HL-60 (cell line): Measurements from ENCODE around the gene DBR1.
"Not testable (repeated sequence)": the region's sequence is repeated elsewhere in the genome, so short reads cannot be mapped to it uniquely, and the experiment has no call there.

Source experiments
- DNase-seq, 2 experiments: peaks; one replicate each; pipeline ENCODE4 v3.0.0-alpha.2; 2010 to 2020; ENCODE audit warnings: low read depth in 1 of 2, low spot score in 1 of 2
- H3K27ac ChIP-seq: fragments of 250-450 bp; sonication (Bioruptor Pico); replicated peaks from 2 replicates; pipeline ENCODE4 v1.5.1; 2020; ENCODE audit warnings: mild to moderate bottlenecking, moderate library complexity
- H3K27me3 ChIP-seq: fragments of 250-450 bp; sonication (Bioruptor Pico); 2 replicates; pipeline ENCODE4 v1.5.1; 2021; ENCODE audit warnings: mild to moderate bottlenecking, moderate library complexity; ENCODE audit not compliant: insufficient read depth, poor library complexity, severe bottlenecking
- H3K4me3 ChIP-seq: replicated peaks from 2 replicates; pipeline ENCODE4 v1.5.1; 2011; ENCODE audit warnings: mild to moderate bottlenecking, control low read depth, low read length; ENCODE audit not compliant: insufficient read depth
- GABPA ChIP-seq: IDR thresholded peaks from 2 replicates; pipeline ENCODE4 v1.6.1; 2012; ENCODE audit warnings: low read depth
- POLR2AphosphoS5 ChIP-seq: IDR thresholded peaks from 2 replicates; pipeline ENCODE4 v1.6.1; 2012; ENCODE audit warnings: low read depth
- SPI1 ChIP-seq: IDR thresholded peaks from 2 replicates; pipeline ENCODE4 v1.6.1; 2012; ENCODE audit warnings: low read depth, mild to moderate bottlenecking, borderline replicate concordance
- TF ChIP-seq, protein P1 (sequence below): IDR thresholded peaks from one replicate; pipeline ENCODE4 v1.5.1; 2011; ENCODE audit warnings: low read length, control low read depth, inconsistent platforms; ENCODE audit not compliant: insufficient read depth
- TF ChIP-seq, protein P2 (sequence below): IDR thresholded peaks from 2 replicates; pipeline ENCODE4 v1.6.1; 2012; ENCODE audit warnings: low read depth; ENCODE audit not compliant: insufficient replicate concordance

Gene DBR1

DNA sequence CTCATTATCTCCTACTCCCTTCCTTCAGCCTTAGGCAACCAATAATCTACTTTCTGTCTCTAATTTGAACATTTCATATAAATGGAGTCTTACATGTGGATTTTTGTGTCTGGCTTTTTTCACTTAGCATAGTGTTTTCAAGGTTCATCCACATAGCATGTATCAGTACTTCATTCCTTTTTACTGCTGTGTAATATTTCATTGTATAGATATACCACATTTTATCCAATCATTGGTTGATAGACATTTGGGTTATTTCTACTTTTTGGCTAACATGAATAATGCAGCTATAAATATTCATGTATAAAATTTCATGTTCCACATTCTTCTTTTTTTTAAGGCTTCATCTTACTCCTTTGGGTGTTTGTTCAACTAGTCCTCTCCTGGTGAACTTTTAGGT, 20.2 kb downstream of the DBR1 start:
- DNase-seq = no peak
- TF ChIP-seq, protein P1, sequence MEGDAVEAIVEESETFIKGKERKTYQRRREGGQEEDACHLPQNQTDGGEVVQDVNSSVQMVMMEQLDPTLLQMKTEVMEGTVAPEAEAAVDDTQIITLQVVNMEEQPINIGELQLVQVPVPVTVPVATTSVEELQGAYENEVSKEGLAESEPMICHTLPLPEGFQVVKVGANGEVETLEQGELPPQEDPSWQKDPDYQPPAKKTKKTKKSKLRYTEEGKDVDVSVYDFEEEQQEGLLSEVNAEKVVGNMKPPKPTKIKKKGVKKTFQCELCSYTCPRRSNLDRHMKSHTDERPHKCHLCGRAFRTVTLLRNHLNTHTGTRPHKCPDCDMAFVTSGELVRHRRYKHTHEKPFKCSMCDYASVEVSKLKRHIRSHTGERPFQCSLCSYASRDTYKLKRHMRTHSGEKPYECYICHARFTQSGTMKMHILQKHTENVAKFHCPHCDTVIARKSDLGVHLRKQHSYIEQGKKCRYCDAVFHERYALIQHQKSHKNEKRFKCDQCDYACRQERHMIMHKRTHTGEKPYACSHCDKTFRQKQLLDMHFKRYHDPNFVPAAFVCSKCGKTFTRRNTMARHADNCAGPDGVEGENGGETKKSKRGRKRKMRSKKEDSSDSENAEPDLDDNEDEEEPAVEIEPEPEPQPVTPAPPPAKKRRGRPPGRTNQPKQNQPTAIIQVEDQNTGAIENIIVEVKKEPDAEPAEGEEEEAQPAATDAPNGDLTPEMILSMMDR = no peak
- Histone ChIP-seq H3K27ac (no peak overlapping the region), H3K4me3 (no peak overlapping the region), H3K27me3 (no peaks in the 10 kb centered on the region)

DNA sequence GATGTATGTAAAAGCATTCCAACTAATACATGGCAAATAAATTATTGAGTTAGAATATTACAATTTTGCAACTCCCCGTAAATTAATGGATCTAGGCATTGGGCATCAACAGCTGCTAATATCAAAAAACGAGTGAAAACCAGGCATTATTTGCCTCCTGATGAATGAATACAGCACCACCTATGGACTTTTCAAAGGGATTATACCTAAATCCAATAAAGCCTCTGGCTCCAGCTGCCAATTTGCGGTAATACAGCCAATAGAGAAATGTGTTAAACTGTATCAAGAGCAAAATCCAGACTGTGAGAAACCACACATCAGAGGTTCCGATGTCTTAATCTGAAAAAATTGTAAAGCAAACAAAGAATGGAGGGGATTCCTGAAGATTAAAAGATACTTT, 26.2 kb downstream of the DBR1 start:
- TF ChIP-seq GABPA = no peak
- TF ChIP-seq POLR2AphosphoS5 = no peak
- TF ChIP-seq SPI1 = no peak
- TF ChIP-seq, protein P2, sequence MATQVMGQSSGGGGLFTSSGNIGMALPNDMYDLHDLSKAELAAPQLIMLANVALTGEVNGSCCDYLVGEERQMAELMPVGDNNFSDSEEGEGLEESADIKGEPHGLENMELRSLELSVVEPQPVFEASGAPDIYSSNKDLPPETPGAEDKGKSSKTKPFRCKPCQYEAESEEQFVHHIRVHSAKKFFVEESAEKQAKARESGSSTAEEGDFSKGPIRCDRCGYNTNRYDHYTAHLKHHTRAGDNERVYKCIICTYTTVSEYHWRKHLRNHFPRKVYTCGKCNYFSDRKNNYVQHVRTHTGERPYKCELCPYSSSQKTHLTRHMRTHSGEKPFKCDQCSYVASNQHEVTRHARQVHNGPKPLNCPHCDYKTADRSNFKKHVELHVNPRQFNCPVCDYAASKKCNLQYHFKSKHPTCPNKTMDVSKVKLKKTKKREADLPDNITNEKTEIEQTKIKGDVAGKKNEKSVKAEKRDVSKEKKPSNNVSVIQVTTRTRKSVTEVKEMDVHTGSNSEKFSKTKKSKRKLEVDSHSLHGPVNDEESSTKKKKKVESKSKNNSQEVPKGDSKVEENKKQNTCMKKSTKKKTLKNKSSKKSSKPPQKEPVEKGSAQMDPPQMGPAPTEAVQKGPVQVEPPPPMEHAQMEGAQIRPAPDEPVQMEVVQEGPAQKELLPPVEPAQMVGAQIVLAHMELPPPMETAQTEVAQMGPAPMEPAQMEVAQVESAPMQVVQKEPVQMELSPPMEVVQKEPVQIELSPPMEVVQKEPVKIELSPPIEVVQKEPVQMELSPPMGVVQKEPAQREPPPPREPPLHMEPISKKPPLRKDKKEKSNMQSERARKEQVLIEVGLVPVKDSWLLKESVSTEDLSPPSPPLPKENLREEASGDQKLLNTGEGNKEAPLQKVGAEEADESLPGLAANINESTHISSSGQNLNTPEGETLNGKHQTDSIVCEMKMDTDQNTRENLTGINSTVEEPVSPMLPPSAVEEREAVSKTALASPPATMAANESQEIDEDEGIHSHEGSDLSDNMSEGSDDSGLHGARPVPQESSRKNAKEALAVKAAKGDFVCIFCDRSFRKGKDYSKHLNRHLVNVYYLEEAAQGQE = no peak
- TF ChIP-seq, protein P1 = no peak
- no peak overlapping the region for H3K27ac ChIP-seq
- H3K4me3 ChIP-seq = no peak overlapping the region
- no peak for DNase-seq
- no peaks in the 10 kb centered on the region for H3K27me3 ChIP-seq

DNA sequence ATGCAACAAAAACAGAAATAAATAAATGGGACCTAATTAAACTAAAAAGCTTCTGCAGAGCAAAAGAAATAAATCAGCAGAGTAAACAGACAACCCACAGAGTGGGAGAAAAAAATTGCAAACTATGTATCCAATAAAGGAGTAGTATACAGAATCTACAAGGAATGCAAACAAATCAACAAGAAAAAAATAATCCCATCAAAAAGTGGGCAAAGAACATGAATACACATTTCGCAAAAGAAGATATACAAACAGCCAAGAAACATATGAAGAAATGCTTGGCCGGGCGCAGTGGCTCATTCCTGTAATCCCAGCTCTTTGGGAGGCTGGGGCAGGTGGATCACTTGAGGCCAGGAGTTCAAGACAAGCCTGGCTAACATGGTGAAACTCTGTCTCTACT, 32.5 kb downstream of the DBR1 start:
- not testable (repeated sequence) for DNase-seq, H3K27me3 ChIP-seq, H3K27ac ChIP-seq, H3K4me3 ChIP-seq

DNA sequence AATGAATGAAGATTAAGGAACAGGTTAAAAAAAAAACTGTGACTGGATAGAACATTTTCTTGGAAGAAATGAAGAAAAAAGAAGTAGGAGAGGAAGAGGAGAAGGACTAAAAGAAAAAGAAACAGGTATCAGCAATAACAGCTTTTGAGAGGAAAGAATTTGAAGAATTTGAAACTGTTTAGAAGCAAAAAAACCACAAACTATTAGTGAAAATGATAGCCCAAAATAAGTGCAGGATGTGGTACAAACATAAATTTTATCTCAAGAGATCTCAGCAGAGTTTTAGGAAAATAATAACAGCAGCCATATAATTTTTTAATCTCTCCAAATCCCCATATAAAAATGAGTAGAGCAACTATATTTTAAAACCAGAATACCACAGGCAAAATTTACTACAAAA, 33.8 kb downstream of the DBR1 start:
- H3K4me3 ChIP-seq = no peak overlapping the region

More for the DNA sequence above, 33.8 kb downstream of the DBR1 start:
- DNase-seq = no peak
- H3K27me3 ChIP-seq = no peaks in the 10 kb centered on the region
- TF ChIP-seq GABPA (no peak), POLR2AphosphoS5 (no peak), SPI1 (no peak)
- TF ChIP-seq, protein P2 = no peak
- TF ChIP-seq, protein P1 = no peak
- H3K27ac ChIP-seq = no peak overlapping the region
